Type B pancreatic cell (in vitro differentiated cells): ENCODE data around the gene CHMP4B. TPM values are rescaled to one million over a fixed set of nuclear protein-coding genes. Genes with fewer than 3 reads are reported as not detected.

ENCODE experiments used
- DNase-seq: peaks from one replicate; pipeline ENCODE4 v3.0.0; 2021; ENCODE audit warnings: mixed read lengths; ENCODE audit not compliant: unreplicated experiment; ENCODE audit errors: extremely low spot score
- H3K27ac Mint-ChIP-seq: 2 replicates; pipeline ENCODE4 v1.8.0; 2021; ENCODE audit warnings: mild to moderate bottlenecking, mixed read lengths
- H3K27me3 Mint-ChIP-seq: 2 replicates; pipeline ENCODE4 v1.8.0; 2021; ENCODE audit warnings: mixed read lengths
- H3K36me3 Mint-ChIP-seq: 2 replicates; pipeline ENCODE4 v1.8.0; 2021; ENCODE audit warnings: mixed read lengths
- H3K4me1 Mint-ChIP-seq: one replicate; pipeline ENCODE4 v1.8.0; 2021; ENCODE audit warnings: mixed read lengths; ENCODE audit not compliant: unreplicated experiment
- H3K4me3 Mint-ChIP-seq: 2 replicates; pipeline ENCODE4 v1.8.0; 2021; ENCODE audit warnings: mild to moderate bottlenecking, mixed read lengths
- H3K9me3 Mint-ChIP-seq: 2 replicates; pipeline ENCODE4 v1.8.0; 2021; ENCODE audit warnings: mixed read lengths
- CTCF ChIP-seq: fragments of 200-600 bp; sonication (generic); conservative IDR thresholded peaks from 2 replicates; pipeline ENCODE4 v1.5.0; 2021; ENCODE audit warnings: antibody characterized with exemption, mild to moderate bottlenecking
- total RNA-seq: library from RNA; stranded (reverse); gene quantifications from 2 replicates; pipeline ENCODE4 v1.2.1, GENCODE V29; 2021; ENCODE audit warnings: low replicate concordance

Gene CHMP4B
- total RNA-seq, 1 donor from 2014 or later, result 111 TPM

- Mint-ChIP-seq H3K4me1 (peaks cover 12% of the 10 kb centered on the region), H3K4me3 (no peak overlapping the region), H3K36me3 (no peaks in the 10 kb centered on the region), H3K27ac (no peak overlapping the region), H3K9me3 (no peaks in the 10 kb centered on the region), H3K27me3 (peaks cover 15% of the 10 kb centered on the region)
- TF ChIP-seq CTCF, result no peak
- DNase-seq, result no peak
Observed at GRCh38 chr20:33868042-33868441, 56.9 kb downstream of the CHMP4B start.

GRCh38 chr20:33868595-33868994 is 57.4 kb downstream of the CHMP4B start:
- no peak overlapping the region for H3K4me3 Mint-ChIP-seq
- H3K27ac Mint-ChIP-seq, result no peak overlapping the region
- no peaks in the 10 kb centered on the region for H3K9me3 Mint-ChIP-seq
- H3K4me1 Mint-ChIP-seq, result peaks cover 12% of the 10 kb centered on the region
- peaks cover 18% of the 10 kb centered on the region for H3K27me3 Mint-ChIP-seq
- no peaks in the 10 kb centered on the region for H3K36me3 Mint-ChIP-seq
- TF ChIP-seq CTCF, result no peak
- DNase-seq, result no peak

GRCh38 chr20:33869283-33869682 is 58.1 kb downstream of the CHMP4B start:
- no peak for TF ChIP-seq CTCF
- Mint-ChIP-seq H3K4me3 (no peak overlapping the region), H3K27me3 (peaks cover 20% of the 10 kb centered on the region), H3K4me1 (peaks cover 10% of the 10 kb centered on the region), H3K27ac (no peak overlapping the region), H3K36me3 (no peaks in the 10 kb centered on the region), H3K9me3 (no peaks in the 10 kb centered on the region)
- DNase-seq, result no peak

GRCh38 chr20:33871362-33871761 is 60.2 kb downstream of the CHMP4B start:
- no peak for DNase-seq
- no peaks in the 10 kb centered on the region for H3K9me3 Mint-ChIP-seq
- no peak for TF ChIP-seq CTCF
- no peak overlapping the region for H3K27ac Mint-ChIP-seq
- no peak overlapping the region for H3K4me3 Mint-ChIP-seq
- H3K4me1 Mint-ChIP-seq, result peaks cover 7% of the 10 kb centered on the region
- peaks cover 22% of the 10 kb centered on the region for H3K27me3 Mint-ChIP-seq
- H3K36me3 Mint-ChIP-seq, result no peaks in the 10 kb centered on the region

GRCh38 chr20:33874129-33874528 is 63.0 kb downstream of the CHMP4B start:
- Mint-ChIP-seq H3K4me3 (no peak overlapping the region), H3K27me3 (peaks cover 15% of the 10 kb centered on the region), H3K36me3 (peaks cover 3% of the 10 kb centered on the region), H3K27ac (no peak overlapping the region), H3K9me3 (peaks cover 11% of the 10 kb centered on the region), H3K4me1 (peaks cover 3% of the 10 kb centered on the region)
- DNase-seq, result no peak
- no peak for TF ChIP-seq CTCF

GRCh38 chr20:33875055-33875454 is 63.9 kb downstream of the CHMP4B start:
- H3K4me1 Mint-ChIP-seq, result no peaks in the 10 kb centered on the region

More at GRCh38 chr20:33875055-33875454, 63.9 kb downstream of the CHMP4B start:
- no peak for TF ChIP-seq CTCF
- Mint-ChIP-seq H3K27me3 (peaks cover 15% of the 10 kb centered on the region), H3K4me3 (no peak overlapping the region), H3K27ac (no peak overlapping the region), H3K36me3 (peaks cover 4% of the 10 kb centered on the region), H3K9me3 (peaks cover 11% of the 10 kb centered on the region)
- DNase-seq, result no peak
